HG03064 (cell line): ENCODE results near the gene BEGAIN.

ENCODE experiments used
- ATAC-seq: cut with Tn5 transposase; IDR thresholded peaks from one replicate; pipeline ENCODE4 v1.9.1; 2021; ENCODE audit warnings: low read depth; ENCODE audit not compliant: unreplicated experiment

Gene BEGAIN

GRCh38 chr14:100538351-100539002 is 48.7 kb downstream of the BEGAIN start:
- ATAC-seq, result no peak

- no peak for ATAC-seq
Observed at GRCh38 chr14:100537446-100538350, 49.5 kb downstream of the BEGAIN start.

- ATAC-seq, result no peak
Observed at GRCh38 chr14:100536721-100537445, 50.3 kb downstream of the BEGAIN start.

GRCh38 chr14:100536121-100536510 is 51.1 kb downstream of the BEGAIN start:
- no peak for ATAC-seq

- no peak for ATAC-seq
Observed at GRCh38 chr14:100535287-100536120, 51.7 kb downstream of the BEGAIN start.

- ATAC-seq, result no peak
Observed at GRCh38 chr14:100534528-100535286, 52.5 kb downstream of the BEGAIN start.

GRCh38 chr14:100533656-100534485 is 53.3 kb downstream of the BEGAIN start:
- no peak for ATAC-seq

- no peak for ATAC-seq
Observed at GRCh38 chr14:100532906-100533655, 54.1 kb downstream of the BEGAIN start.

GRCh38 chr14:100532154-100532861 is 54.9 kb downstream of the BEGAIN start:
- ATAC-seq, result no peak

GRCh38 chr14:100531152-100532121 is 55.8 kb downstream of the BEGAIN start:
- no peak for ATAC-seq

- ATAC-seq, result no peak
Observed at GRCh38 chr14:100530270-100531072, 56.7 kb downstream of the BEGAIN start.

- ATAC-seq, result no peak
Observed at GRCh38 chr14:100529561-100530031, 57.6 kb downstream of the BEGAIN start.

GRCh38 chr14:100528962-100529560 is 58.2 kb downstream of the BEGAIN start:
- no peak for ATAC-seq

GRCh38 chr14:100526632-100527031 is 60.6 kb downstream of the BEGAIN start:
- no peak for ATAC-seq

GRCh38 chr14:100526057-100526456 is 61.2 kb downstream of the BEGAIN start:
- ATAC-seq, result no peak
